ENCODE data around the gene AIF1L.

The AIF1L gene

DNA sequence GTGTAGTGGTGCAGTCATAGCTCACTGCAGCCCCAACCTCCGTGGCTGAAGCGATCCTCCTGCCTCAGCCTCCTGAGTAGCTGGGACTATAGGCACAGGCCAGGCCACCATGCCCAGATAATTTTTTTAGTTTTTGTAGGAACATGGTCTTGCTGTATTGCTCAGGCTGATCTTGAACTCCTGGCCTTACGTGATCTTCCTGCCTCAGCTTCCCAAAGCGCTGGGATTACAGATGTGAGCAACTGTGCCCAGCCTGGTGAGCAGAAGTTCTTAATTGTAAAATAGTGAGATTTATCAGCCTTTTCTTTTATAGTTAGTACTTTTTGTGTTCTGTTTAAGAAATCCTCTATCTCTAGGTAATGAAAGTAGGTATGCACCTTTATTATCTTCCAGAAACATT is 71.6 kb downstream of the AIF1L start:
- DNase-seq (ENCODE audit: low read depth) = no peak

DNA sequence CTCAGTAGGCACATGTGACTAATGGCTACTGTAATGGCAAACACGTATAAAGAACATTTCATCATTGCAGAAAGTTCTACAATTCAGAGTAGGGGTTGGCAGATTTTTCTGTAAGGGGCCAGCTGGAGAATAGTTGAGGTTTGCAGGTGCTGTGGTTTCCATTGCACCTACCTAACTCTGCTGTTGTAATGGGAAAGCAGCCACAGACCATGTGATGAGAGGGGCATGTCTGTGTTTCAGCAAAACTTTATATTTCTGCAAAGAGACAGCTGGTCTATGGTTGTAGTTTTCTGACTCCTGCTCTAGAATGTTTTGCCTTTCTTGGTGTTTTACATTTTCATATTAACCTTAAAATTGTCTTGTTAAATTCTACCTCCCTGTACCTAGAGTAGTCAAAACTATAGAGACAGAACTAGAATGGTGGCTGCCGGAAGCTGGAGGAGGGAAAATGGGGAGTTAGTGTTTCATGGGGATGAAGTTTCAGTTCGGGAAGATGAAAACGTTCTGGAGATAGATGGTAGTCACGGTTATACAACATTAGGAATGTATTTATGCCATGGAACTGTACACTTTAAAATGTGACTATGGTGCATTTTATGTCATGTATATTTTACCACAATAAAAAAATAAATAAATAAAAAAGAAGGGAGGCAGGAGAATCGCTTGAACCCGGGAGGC is 73.4 kb downstream of the AIF1L start:
- DNase-seq (ENCODE audit: low read depth) = no peak
